ENCODE data around the gene CHST7.

DNA sequence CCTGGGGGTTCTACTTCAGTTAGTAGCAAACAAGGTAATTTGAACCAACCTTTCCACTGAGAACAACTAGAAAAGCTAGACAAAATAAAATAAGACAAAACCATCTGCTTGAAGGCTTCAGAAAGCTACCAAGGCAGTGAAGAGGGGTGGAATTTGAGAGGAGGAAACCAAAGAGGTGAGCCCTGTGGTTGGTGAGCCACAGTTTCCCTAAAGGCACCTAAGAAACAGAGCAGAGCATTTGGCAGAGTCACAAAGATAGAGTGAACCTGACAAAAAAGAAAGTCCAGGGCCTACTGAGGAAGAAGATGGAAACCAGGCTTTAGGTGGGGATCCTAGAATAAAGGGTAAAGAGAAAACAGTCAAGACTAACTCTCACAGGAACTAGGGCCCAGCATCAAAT lies 44.3 kb downstream of the CHST7 start:
- no peak for TF ChIP-seq CTCF (IDR thresholded peaks at IDR 0.05)
- no peak for TF ChIP-seq POLR2AphosphoS5 (IDR thresholded peaks at IDR 0.05)

Measured in prostate gland (tissue), 2 donors.